GM19452 (cell line): ENCODE measurements around the gene ISLR.

Experiments
- ATAC-seq: cut with Tn5 transposase; IDR thresholded peaks from one replicate; pipeline ENCODE4 v1.9.1; 2021; ENCODE audit not compliant: unreplicated experiment

Gene ISLR

DNA sequence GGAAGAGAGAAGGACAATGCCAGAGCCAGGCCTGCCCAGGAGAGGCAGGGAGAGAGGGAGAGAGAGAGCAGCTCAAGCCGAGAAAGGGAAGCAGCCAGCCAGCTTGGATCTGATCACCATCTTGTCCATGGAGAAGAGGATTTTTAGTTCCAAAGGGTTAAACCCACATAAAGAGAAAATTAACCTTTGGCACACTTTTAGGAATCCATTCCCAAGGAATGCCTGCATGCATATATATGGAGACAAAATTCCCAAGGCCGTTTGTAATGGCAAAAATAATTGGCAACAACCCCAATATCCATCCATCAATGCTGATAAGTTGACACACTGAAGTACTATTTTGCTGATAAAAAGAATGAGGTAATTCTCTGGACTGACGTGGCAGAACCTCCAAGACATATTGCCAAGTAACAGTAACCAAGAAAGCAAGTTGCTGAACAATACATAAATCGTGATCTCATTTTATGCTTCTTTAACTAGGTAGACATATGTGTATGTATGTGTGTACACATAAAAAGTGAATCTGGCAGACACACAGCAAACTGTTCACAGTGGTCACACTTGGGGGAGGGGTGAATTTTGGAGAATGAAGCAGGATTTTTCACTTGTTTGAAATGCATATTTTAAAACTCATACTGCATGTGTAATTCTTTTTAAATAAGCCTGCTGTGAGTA is 36.6 kb downstream of the ISLR start:
- no peak for ATAC-seq

DNA sequence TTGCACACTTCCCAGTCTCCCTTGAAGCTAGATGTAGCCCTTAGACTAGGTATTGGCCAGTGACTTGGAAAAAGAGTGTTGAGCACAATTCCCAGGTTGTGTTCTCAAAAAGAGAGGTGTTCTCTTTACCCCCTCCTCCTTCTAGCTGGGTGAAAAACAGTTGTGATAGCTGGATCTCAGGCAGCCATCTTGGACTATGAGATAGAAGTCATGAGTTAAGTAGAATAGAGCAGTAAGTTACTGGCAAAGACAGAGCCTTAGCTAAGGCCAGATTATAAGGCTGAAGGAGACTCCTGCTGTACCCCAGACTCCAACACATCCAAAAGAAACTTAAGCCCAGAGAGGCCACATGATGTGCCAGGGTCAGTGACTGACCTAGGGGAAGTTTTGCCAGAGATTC is 37.2 kb downstream of the ISLR start:
- ATAC-seq = no peak

DNA sequence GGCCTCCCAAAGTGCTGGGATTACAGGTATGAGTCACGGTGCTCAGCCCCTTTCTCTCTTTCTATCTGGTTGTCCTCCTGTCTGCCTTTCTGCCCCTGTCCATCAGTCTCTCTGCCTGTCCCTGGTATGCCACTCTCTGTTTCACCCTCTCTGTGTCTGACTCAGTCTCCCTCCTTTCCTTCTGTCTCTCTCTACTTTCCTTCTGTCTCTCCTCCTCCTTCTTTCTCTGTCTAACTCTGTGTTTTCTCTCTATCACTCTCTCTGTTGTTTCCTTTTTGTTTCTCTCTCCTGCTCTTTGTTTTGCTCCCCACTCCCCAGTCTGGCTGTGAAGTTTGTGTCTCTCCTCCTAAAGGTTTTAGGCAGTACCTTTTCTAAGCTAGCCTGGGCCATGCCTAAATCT is 38.1 kb downstream of the ISLR start:
- no peak for ATAC-seq

DNA sequence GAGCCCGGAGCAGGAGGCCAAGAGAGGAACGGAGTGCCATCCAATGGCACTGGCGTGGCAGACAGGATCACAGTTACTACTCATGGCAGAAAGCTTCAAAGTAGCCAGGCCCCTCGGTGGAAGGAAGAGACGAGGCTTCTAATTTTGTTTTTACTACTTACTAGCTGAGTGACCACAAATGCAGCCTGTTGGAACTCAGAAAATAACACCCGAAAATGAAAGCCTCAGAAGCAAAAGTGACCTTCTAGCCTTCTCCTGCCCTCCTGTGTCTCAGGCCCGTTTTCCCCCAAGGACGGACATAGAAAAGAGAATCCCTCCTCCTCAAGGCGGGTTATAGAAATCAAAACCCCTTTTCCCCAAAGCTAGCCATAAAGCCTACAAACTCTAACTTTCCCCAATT is 39.0 kb downstream of the ISLR start:
- ATAC-seq = no peak

DNA sequence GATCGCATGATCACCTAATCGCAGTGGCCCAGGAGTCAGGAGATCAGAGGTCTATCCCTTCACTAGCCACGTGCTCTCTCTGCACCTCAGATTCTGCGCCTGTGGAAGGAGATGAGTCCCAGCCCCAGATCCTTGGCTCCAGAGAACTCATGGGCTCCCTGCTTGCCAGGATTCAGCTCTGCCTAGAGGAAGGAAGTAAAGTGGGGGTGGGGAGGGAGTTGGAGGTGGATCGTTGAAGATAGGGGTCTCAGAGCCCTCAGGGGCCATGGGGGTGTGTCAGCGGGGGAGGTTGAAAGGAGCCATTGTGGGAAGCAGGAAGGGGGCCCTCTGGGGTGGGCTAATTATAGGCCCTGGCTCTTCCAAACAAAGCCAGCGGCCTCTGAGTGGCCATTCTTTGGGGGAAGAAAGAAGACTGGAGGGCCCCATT is 40.4 kb downstream of the ISLR start:
- ATAC-seq = no peak

DNA sequence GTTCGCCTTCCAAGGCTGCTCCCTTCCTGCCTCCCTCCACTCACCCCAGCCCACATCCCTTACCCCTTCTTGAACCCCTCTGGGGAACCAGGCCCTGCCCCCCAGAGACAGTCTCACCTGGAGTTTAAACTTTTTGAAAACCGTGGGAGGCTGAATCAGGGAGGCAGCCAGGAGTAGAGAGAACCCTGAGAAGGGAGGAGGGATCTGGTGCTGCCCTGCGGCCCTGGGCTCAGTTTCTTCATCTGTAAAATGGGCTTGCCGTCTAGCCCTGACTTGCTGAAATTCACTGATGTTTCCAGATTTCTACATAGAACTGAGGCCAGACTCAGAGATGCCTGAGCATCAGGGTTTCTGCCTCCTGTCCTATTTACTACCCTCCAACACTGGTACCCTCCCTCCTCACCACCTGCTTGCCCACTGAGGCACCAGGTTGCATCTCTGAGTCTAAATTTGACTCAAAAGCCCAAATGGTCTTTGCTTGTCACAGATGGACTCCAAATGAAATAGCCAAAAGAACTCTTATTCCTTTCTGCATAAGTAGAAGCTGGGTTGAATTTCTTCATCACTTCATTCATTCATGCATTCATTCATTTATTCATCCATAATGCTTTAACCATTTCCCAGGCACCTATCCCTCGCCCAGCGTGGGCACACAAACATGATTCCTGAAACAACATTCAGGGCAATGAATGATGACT is 41.0 kb downstream of the ISLR start:
- ATAC-seq = no peak

DNA sequence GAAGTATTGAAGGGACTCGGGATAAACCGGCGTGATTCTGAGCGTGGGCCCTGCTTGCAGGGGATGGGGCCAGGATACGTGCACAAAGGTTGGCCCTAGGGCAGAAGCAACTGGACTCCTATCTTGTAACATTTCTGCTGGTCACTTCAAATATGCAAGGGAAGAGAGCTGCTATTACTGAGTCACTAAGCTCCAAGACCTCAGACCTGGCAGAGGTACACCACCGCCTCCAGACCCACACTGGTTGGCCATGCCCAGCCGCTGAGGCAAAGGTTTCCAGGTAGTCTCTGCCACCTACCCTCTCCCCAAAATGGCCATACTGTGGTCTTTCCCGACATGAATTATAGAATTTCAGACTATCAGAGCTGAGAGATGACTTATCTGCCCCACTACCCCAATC is 42.4 kb downstream of the ISLR start:
- ATAC-seq = no peak

DNA sequence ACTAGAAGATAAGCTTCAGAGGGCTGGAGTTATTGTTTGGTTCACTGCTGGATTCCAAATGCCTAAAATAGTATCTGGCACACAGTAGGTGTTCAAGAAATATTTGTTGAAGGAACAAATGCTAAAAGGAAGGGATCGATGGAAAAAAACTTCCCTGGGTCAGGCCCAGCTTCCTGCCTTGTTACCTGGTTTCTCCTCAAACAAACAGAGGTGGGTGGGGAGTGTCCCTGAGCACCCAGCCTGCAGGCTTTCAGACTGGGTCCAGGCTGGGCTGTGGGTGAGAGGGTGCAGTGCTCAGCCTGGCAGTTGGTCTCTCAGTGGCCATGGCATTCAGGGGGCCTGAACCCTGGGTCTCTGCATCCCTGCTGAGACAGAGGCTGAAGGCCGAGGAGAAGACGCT is 43.4 kb downstream of the ISLR start:
- ATAC-seq = no peak

DNA sequence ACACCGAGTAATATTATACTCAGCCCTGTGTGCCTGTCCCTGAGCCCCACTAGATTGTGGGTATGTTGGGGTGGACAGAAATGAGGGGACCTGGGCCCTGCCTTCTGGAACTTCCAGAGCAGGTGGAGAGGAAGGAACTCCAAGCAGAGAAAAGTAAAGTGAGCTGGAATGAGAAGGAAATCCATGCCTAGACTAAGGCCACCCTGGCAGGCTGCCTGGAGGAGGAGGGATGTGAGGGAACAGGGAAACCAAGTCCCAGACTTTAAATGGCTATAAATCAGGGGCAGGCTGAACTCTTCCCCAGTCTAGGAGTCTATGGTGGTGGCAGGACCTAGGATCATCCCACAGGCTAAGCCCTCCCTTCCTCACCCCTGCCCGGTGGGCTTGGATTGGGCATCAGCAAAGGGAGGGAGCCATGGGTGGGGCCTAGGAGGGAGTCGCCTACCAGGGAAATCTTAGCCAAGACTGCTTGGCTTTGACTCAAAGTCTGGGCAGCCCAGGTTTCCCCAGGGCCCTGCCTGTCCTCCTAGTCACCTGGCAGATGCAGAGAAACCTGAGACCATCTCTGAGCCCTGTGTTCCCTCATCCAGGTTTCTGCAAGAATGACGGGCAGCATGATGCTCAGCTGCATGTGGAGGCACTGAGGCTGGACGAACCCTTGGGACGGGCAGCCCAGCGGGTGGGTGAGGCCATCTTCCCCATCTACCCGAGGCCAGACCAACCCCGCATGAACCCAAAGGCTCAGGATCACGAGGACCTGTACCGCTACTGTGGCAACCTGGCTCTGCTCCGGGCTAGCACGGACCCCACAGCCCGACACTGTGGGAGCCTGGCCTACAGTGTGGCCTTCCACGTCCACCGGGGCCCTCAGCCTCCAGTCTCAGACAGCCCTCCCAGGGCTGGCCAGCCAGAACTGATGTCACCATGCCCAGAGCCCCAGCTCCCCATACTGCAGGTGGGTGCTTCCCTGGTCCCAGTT is 44.7 kb downstream of the ISLR start:
- no peak for ATAC-seq

DNA sequence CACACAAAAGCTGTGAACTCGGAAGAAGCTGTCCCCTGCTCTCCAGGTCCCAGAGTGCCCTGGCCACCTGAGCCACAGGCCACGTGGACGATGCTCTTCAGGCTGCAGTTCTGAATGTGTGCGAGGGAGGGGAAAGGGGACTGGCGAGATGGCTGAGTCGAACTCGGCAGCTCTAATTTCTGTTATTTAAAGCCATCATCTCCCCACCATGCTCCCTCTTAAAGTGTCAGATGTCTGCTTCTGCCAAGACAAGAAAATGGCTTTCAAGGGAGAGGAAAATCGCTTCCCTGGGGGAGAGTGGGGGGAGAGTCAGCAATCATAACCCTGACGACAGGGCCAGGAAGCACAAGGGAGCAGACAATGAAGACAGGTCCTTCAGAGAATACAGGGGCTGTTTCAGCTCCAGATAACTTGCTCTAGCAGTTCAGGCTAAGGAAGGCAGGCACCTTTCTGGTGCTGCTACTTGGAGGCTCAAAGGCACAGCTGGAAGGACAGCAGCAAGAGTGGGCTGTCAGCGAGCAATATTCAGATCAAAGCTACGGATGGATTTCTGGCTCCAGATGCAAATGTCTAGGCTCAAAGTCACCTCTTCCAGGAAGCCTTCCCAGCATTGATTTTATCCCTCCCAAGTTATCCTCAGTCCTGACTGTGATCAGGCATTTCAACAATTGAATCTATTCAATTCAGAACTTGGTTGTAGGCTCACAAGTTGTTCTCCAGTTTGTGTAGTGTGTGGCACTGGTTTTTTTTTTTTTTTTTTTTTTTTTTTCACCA is 47.2 kb downstream of the ISLR start:
- no peak for ATAC-seq

DNA sequence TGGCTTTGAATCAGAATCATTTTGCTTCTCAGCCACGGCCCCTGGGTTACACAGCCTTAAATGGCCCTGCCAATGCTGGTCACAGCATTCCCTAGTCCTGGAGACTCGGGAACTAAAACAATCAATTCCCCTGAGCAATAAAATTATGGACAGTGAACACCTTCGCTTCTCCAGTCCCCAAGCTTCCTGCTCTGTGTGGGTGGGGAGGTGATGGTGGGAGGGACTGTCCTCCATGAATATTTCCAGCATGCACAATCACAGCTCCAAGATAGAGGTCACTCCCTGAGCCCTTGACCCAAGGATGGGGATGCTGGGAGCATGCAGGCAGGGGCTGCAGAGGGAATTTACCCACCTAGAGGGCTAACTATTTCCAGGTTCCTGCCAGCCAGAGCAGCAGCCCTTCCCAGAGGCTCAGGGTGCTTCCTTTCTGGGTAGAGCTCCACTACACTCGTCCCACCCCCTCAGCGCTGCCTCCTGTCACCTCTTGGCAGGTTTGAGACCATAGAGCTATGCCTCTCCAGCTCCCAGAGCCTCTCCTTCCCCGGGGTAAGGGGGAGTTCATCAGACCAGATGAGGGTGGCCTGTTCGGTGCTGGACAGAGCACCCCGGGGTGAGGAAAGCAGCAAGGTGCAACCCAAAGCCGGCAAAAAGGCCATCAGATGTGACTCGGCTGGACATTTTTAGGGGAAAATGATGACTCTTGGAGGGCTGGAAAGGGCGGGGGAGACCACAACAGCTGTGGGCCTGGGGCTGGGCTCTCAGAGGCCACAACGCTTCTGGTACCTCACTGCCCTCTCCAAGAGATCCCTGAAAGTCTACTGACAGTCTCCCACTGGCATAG is 48.1 kb downstream of the ISLR start:
- ATAC-seq = no peak

DNA sequence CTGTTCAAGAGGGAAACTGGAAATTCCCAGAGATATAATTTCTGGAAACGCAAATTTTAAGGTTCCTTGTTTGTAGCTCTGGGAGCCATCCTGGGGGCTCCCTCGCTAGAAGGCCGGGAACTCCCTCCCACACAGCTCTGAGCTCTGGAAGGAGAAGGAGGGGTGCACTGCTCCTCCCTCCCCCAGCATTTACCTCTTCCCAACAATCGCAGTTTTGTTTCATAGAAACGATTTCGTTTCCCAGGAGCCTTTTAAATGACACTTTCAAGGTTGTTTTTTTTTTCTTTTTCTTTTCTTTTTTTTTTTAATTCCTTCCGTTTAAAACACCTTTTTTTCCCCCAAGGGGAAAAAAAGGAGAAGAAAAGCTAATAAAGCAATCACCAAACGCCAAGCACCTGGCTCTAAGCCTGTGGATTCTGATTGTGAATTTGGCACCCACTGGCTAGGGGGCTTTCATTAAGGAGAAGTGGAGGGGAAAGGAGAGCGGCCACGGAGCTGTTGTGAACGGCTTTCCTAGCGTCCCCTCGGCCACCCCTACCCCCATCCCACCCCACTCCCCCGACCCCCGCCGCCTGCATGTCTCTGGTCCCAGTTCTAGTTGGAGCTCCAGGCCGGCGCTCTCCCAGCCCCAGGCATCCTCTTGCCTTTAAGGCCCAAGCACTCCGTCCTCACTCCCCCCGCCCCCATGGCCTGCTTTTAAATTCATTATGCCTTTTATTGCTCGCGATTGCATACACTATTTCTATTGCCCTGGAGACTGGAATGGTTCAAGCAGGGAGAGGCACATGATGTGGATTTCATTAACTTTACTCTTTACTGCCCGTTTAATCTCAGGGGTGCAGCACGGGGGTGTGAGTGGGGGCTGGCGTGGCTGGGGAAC is 49.0 kb downstream of the ISLR start:
- no peak for ATAC-seq

DNA sequence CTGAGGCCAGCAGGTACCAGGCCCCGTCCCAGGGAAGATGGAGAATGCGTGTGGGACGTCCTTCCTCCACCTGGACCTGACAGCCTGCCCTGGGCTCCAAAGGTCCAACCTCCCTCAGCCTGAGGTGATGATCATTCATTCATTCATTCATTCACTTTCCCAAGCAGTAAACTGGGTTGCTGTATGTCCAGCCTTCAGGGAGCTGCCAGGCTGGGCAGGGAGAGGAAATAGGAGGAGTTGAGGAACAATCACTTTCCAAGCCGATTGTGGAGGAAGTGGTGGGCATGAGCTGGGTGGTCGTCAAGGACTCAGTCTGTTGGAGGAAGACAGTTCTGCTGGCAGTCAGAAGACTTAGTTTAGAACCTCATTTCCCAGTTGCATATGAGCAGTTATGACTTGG is 52.4 kb downstream of the ISLR start:
- ATAC-seq = no peak
